ENCODE data around the gene RHOBTB3.
A peak's percentile ranks its signal among the peaks of the same experiment; 100 is the strongest.
"Not testable (repeated sequence)": the region's sequence is repeated elsewhere in the genome, so short reads cannot be mapped to it uniquely, and the experiment has no call there.

RHOBTB3 gene

DNA sequence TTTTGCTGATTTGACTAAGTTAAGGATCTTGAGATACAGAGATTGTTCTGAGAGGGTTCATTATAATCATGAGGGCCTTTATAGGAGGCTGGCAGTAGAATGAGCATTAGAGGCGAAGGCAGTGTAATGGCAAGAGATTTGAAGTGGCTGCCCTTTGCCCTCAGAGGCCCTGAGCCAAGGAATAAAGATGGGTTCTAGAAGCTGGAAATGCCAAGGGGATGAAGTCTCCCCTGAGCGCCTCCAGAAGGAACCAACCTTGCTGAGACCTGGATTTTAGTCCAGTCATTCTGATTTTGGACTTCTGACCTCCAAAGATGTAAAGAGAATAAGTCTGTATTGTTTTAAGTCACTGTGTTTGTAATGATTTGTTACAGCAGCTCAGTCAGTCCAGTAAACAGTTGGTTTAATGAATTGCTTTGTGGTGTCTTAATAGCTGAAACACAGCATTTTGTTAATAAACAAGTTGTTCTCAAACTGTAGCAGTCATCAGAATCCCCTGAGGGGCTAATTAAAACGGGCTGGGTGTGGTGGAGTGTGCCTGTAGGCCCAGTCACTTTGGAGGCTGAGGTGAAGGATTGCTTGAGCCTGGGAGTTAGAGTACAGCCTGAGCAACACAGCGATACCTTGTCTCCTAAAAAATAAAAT is 68.2 kb downstream of the RHOBTB3 start:
- no peak for DNase-seq (ENCODE audit: low read depth in 2 of 3, low spot score in 2 of 3)

DNA sequence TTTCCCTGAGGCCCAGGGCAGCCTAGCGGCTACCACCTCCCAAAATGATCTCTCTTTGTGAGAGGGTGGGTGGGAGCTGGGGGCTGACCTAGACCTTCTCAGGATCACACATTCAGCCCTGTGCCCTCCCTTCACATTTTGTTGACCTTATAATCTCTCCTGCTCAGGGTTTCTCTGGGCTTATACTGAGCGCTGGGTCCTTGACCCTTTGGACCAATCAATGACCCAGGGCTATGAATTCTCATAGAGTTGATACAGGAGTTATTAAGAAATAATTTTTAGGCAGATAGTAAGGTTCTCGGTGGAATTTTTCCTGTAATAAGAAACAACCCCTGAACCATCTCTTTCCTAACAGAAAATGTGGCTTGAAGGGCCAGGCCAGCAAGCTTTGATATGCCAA is 69.4 kb downstream of the RHOBTB3 start:
- no peak for DNase-seq (ENCODE audit: low read depth in 2 of 3, low spot score in 2 of 3)

DNA sequence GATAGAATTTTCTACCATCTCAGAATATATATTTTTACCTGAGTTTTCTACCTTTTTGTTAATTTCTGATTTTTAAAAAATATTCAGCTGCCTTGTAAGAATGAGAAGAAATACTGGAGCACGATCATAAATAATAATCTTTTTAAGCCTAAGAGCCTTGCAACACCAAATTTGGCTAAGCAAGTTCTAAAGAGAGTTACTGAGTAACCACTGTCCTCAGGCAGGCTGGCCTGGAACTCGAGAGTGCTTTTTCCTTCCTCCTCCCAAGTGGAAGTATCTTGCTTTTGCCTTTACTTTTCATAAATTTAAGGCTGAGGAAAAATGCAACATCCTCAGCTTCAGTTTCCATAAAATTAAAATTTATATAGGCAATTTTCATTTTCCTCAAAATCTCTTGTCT is 70.4 kb downstream of the RHOBTB3 start:
- DNase-seq (ENCODE audit: low read depth in 2 of 3, low spot score in 2 of 3), result no peak

DNA sequence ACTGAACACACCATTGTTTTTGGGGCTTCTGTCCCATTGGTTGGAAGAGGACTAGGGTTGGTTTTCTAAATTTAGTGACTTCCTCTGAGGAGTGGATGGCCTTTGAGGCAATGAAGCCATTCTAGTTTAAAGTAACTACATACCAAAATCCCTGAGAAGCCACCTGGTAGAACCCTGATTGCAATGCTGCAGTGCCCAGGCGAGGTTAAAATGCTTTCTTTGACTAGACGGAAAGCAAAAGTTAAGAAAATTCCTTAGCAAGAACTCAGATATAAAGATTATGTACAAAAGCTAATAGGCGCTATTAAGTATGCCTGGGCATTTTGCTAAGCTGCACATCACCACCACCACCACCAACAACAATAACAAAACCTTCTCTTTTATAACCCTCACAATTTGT is 70.8 kb downstream of the RHOBTB3 start:
- no peak for DNase-seq (ENCODE audit: low read depth in 2 of 3, low spot score in 2 of 3)

GRCh38 chr5:95803271-95804148 is 72.4 kb downstream of the RHOBTB3 start:
- no peak for DNase-seq (ENCODE audit: low read depth in 2 of 3, low spot score in 2 of 3)

DNA sequence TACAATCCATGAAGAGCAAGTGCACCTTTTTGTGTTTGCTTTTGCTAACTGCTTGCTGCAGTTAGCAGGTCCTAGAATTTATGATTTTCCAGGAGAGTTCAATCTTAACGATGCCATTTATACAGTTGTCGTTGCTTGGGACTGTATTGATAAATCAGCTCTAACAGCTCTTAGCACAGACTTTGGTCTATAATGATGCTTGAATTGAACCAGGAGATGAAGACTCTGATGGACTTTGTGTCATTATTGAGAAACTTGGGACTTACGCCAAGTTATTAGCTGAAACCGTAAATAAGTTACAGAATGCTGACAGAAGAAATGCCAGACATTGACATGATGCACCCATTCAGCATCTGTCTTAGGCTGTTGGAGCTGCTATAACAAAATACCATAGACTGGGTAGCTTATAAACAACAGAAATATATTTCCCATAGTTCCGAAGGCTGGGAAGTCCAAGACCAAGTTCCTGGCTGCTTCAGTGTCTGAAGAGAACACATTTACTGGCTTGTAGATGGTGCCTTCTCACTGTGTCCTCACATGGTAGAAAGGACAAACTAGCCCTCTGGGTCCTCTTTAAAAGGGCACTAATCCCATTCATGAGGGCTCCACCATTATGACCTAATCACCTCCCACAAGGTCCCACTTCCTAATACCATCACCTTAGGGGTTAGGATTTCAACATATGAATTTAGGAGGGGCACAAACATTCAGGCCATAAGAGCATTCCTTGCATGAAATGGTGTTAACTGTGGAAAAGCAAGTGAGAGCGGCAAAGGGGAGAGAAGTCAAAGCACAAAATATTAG is 73.8 kb downstream of the RHOBTB3 start:
- no peak for DNase-seq (ENCODE audit: low read depth in 2 of 3, low spot score in 2 of 3)

- no peak for DNase-seq (ENCODE audit: low read depth in 2 of 3, low spot score in 2 of 3)
These were observed 75.6 kb downstream of the RHOBTB3 start for GRCh38 chr5:95806687-95807086.

GRCh38 chr5:95808013-95808685 is 77.0 kb downstream of the RHOBTB3 start:
- no peak for DNase-seq (ENCODE audit: low read depth in 2 of 3, low spot score in 2 of 3)

- peak in 1 of 3 experiments; percentile 52 for DNase-seq (ENCODE audit: low read depth in 2 of 3, low spot score in 2 of 3)
These were observed 77.7 kb downstream of the RHOBTB3 start for GRCh38 chr5:95808686-95809413.

DNA sequence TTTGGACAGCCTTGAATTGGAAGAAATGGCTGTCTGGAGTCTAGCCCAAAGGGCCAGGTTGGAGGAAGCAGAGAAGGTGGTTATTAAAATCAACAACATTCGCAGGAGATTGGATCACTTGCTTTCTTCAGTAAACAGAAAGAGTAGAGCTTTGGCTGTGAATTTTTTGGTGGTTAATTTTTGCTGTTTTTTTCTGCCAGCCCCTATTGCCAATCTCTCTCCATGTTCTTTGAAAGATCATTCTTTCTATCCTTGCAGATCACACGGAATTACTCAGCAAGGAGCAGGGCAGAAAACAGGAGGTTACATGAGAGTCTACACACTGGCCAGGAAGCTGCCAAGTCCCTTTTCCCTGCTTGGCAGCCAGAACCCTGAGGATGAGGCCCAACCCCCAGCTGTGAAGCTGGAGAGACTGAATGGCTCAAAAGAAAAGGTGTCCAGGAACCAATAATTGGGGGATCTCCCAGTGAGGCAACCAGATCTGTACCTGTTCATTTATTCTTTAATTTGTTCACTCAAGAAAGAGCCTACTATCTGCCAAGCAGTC is 78.4 kb downstream of the RHOBTB3 start:
- DNase-seq (ENCODE audit: low read depth in 2 of 3, low spot score in 2 of 3), result no peak

GRCh38 chr5:95810305-95811125 is 79.4 kb downstream of the RHOBTB3 start:
- DNase-seq (ENCODE audit: low read depth in 2 of 3, low spot score in 2 of 3), result no peak

DNA sequence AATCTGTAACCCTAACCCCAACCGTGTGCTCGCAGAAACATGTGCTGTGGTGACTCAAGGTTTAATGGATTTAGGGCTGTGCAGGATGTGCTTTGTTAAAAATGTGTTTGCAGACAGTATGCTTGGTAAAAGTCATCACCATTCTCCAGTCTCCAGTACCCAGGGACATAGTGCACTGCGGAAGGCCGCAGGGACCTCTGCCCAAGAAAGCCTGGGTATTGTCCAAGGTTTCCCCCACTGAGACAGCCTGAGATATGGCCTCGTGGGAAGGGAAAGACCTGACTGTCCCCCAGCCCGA is 79.9 kb downstream of the RHOBTB3 start:
- DNase-seq (ENCODE audit: low read depth in 2 of 3, low spot score in 2 of 3), result not testable (repeated sequence)

GRCh38 chr5:95811461-95812073 is 80.4 kb downstream of the RHOBTB3 start:
- not testable (repeated sequence) for DNase-seq (ENCODE audit: low read depth in 2 of 3, low spot score in 2 of 3)

DNA sequence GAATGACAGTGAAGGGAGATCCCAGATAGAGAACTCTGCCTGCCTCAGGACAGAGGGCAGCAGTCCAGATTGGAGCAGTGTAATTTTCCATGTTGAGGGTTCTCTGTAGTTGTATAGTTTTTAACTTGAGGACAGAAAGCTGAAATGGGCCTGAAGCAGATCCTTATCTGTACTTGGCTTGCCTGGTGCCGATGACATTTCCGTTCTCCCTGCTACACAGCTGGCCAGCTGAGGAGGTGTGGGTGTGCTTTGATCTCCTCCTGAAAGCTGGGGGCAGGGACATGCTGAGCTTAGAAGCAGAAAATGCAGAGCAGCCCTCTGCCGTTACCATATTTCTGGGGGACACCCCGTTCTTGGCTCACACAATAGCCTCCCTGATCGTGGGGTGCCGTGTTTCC is 80.9 kb downstream of the RHOBTB3 start:
- DNase-seq (ENCODE audit: low read depth in 2 of 3, low spot score in 2 of 3), result no peak

GRCh38 chr5:95813035-95813434 is 81.9 kb downstream of the RHOBTB3 start:
- not testable (repeated sequence) for DNase-seq (ENCODE audit: low read depth in 2 of 3, low spot score in 2 of 3)

GRCh38 chr5:95815155-95815729 is 84.1 kb downstream of the RHOBTB3 start:
- DNase-seq (ENCODE audit: low read depth in 2 of 3, low spot score in 2 of 3), result no peak

DNA sequence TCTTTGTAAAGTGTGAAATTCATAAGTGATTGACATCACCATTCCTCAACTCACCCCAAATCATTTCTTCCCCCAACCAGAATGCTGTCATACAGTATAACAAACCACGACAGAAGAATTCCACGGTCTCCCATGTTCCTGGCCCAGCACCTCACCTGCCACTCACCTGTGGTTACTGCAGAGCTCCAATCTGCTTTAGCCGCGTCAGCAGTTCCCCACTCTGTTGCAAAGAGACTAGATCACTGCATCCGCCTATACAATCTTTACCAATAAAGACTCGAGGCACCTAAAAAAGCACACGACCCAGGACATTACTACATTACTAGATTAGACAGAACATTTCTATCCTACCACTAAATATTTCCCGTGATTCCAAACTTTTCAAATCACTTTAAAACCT is 85.2 kb downstream of the RHOBTB3 start:
- DNase-seq (ENCODE audit: low read depth in 2 of 3, low spot score in 2 of 3), result no peak

- no peak for DNase-seq (ENCODE audit: low read depth in 2 of 3, low spot score in 2 of 3)
These were observed 85.6 kb downstream of the RHOBTB3 start for GRCh38 chr5:95816776-95817175.

- no peak for DNase-seq (ENCODE audit: low read depth in 2 of 3, low spot score in 2 of 3)
These were observed 86.3 kb downstream of the RHOBTB3 start for GRCh38 chr5:95817430-95817829.

Measured in activated CD8-positive, alpha-beta memory T cell treated with anti-CD3 and anti-CD28 coated beads for 48 hours (primary cell).